BLaER1 (cell line): ENCODE results near the gene PCSK6.
A peak's percentile ranks its signal among the peaks of the same experiment; 100 is the strongest.

Source experiments
- H3K27ac ChIP-seq: shearing (Covaris generic); formaldehyde crosslinking; 2 replicates; pipeline ENCODE4 v1.8.1; 2022
- H3K27me3 ChIP-seq: shearing (Covaris generic); formaldehyde crosslinking; 2 replicates; pipeline ENCODE4 v1.8.1; 2022
- H3K36me3 ChIP-seq: shearing (Covaris generic); formaldehyde crosslinking; 2 replicates; pipeline ENCODE4 v1.8.1; 2022
- H3K4me1 ChIP-seq: shearing (Covaris generic); formaldehyde crosslinking; 2 replicates; pipeline ENCODE4 v1.8.1; 2022
- H3K4me2 ChIP-seq: shearing (Covaris generic); formaldehyde crosslinking; 2 replicates; pipeline ENCODE4 v1.8.1; 2022
- H3K4me3 ChIP-seq: shearing (Covaris generic); formaldehyde crosslinking; 2 replicates; pipeline ENCODE4 v1.8.1; 2022
- H3K9ac ChIP-seq: shearing (Covaris generic); formaldehyde crosslinking; 2 replicates; pipeline ENCODE4 v1.8.1; 2022
- H3K9me3 ChIP-seq: shearing (Covaris generic); formaldehyde crosslinking; 2 replicates; pipeline ENCODE4 v1.8.1; 2022
- H4K20me1 ChIP-seq: shearing (Covaris generic); formaldehyde crosslinking; 2 replicates; pipeline ENCODE4 v1.8.1; 2022
- Cebpa-rat ChIP-seq: shearing (Covaris generic); IDR thresholded peaks from 2 replicates; pipeline ENCODE4 v1.8.1; 2022

Gene PCSK6

DNA sequence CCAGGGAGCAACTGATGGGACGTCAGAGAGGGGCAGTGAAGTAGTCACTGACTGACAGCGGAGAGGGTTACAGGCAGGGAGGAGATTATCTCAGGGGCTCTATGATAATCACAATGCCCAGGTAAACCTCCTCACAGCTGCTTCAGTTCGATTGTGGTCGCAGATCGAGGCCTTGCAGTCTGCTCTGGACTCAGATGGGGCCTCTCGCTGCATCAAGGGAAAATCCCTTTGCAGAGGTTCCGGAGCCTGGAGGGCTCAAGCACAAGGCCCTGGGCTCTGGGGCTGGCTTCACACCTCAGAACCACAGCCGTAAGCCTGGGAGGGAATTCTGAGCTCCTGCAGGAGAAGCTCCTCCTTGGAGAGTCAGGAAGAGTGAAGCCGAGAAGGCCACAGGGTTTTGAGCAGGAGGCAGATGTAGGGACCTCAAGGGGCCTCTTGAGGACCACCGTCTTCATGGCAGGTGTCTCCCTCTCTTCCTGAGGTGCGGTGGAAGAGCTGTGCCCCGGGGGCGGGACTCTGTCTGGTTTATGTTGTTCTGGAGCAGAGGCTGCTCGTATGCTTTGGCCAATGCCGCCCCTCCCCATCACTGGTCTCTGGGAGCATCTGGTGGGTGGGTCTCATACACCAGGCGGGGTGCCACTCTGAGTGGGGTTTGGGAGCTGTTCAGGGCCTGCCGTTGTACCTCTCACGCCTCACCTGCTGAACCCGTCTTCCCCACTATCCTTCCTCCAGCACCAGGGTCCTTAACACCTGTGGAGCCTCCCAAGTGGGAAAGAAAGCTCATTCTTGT, 175.0 kb downstream of the PCSK6 start:
- TF ChIP-seq Cebpa-rat, result no peak
- no peak overlapping the region for H3K9ac ChIP-seq
- H4K20me1 ChIP-seq, result no peaks in the 10 kb centered on the region
- H3K4me2 ChIP-seq, result no peak overlapping the region
- H3K36me3 ChIP-seq, result no peaks in the 10 kb centered on the region
- no peak overlapping the region for H3K4me3 ChIP-seq
- no peaks in the 10 kb centered on the region for H3K27me3 ChIP-seq
- peaks cover 9% of the 10 kb centered on the region for H3K4me1 ChIP-seq
- no peak overlapping the region for H3K27ac ChIP-seq
- no peaks in the 10 kb centered on the region for H3K9me3 ChIP-seq

DNA sequence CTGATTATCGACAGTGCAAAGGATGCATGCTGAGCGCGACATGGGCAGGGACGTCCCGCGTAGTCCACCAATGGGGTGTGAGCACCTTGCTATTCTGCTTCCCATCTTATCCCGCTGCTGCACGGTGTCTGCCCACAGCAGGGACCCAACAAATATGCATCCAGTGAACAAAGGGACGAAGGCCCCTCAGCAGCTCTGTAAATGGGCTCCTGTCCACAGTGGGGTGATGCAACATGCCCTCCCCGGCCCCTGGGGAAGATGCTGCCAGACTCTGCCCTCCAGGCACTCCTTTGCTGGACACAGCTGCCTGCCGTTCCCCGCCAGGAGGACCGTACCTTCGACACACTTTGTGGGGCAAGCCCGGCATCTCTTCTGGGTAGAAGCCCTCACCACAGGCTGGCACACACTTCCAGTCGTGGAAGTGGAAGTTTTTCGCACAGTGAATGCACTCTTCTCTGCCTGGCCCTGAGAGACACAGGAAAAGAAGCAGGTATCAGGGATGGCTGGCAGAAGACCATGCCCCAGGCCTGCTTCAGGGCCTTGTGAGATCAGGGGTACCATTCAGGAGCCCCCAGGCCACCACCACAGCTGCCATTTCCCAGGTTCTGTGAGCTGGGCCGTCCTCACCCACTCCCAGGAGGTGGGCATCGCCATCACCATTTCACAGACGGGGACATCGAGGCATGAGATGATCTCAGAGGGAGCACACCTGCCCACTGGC, 176.3 kb downstream of the PCSK6 start:
- Histone ChIP-seq H3K9ac (no peak overlapping the region), H3K36me3 (no peaks in the 10 kb centered on the region), H4K20me1 (no peaks in the 10 kb centered on the region), H3K4me1 (peaks cover 13% of the 10 kb centered on the region), H3K4me3 (no peak overlapping the region), H3K27ac (no peak overlapping the region), H3K9me3 (no peaks in the 10 kb centered on the region), H3K27me3 (no peaks in the 10 kb centered on the region), H3K4me2 (no peak overlapping the region)
- TF ChIP-seq Cebpa-rat, result no peak

DNA sequence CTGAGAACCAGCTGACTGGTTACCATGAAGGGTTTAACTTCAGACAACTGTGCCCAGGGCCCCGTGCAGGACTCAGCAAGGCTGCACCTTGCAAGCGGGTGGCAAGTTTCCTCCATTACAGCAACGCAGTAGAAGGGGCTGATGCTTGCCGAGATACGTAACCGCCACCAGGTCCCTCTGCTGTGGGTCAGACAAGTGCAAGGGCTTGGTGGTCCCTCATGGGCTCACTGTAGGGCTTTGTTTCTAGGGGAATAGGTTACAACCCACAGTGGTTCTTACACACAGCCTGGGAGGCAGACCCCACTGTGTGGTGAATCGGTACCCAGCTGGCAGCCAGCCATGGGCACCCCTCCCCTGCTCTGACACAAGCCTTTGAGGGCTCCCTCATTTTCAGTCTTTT, 179.0 kb downstream of the PCSK6 start:
- Histone ChIP-seq H3K4me1 (peaks cover 28% of the 10 kb centered on the region), H3K9ac (no peak overlapping the region), H3K9me3 (no peaks in the 10 kb centered on the region), H3K4me3 (no peak overlapping the region), H3K36me3 (no peaks in the 10 kb centered on the region), H4K20me1 (no peaks in the 10 kb centered on the region), H3K27me3 (no peaks in the 10 kb centered on the region), H3K4me2 (no peak overlapping the region), H3K27ac (no peak overlapping the region)
- TF ChIP-seq Cebpa-rat, result no peak

DNA sequence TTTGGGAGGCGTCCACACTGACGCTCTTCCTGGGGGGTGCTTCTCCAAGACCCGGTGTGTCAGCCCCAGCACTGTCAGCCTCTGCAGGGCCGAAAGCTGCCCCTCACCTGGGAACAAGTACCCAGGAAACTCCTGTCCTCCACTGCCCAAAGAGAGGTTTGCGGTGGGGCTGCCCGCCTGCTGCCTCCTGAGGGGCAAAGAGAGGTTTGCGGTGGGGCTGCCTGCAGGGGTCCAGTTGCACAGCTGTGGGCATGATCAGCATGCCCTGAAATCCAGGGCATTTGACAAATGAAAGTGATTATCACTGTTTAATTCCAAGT, 179.4 kb downstream of the PCSK6 start:
- no peak overlapping the region for H3K4me2 ChIP-seq
- no peaks in the 10 kb centered on the region for H3K27me3 ChIP-seq
- TF ChIP-seq Cebpa-rat, result no peak
- no peak overlapping the region for H3K9ac ChIP-seq
- H3K9me3 ChIP-seq, result no peaks in the 10 kb centered on the region
- H3K36me3 ChIP-seq, result no peaks in the 10 kb centered on the region
- no peaks in the 10 kb centered on the region for H4K20me1 ChIP-seq
- no peak overlapping the region for H3K27ac ChIP-seq
- H3K4me1 ChIP-seq, result peaks cover 26% of the 10 kb centered on the region
- H3K4me3 ChIP-seq, result no peak overlapping the region

DNA sequence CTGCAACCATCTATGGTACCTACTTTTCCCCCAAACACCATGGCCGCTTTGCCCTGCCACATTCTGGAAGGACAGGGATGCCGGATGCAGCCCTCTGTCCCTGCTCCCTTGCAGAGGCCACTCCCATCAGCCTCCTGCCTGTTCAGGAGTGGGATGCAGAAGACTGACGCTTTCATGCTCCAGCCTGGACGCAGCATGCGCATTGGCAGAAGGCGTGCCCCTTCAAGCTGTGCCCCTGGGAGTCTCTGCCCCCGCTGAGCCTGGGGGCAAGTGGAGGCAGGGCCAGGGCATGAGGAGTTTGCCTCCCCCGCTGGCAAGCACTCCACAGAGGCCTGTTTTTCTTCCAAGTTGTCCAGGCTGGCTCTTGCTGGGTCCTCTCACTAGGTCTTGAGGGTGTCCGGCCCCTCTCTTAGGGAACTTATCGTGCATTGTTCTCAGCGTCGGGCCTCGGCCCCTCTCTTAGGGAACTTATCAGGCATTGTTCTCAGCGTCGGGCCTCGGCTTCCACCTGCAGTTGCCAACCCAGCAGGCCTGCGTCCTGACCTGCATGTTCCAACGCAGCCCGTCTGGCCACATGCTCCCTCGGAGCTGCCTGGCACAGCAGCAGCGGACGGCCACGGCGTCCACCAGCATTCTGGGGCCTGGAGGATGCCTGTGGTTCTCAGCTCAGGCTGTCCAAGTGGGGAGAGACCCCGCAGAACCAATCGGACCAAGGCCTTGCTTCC, 179.9 kb downstream of the PCSK6 start:
- Histone ChIP-seq H3K9ac (no peak overlapping the region), H3K4me3 (no peak overlapping the region), H3K4me2 (no peak overlapping the region), H3K27ac (no peak overlapping the region), H3K36me3 (no peaks in the 10 kb centered on the region), H3K4me1 (peaks cover 26% of the 10 kb centered on the region), H4K20me1 (no peaks in the 10 kb centered on the region), H3K27me3 (no peaks in the 10 kb centered on the region), H3K9me3 (no peaks in the 10 kb centered on the region)
- no peak for TF ChIP-seq Cebpa-rat

DNA sequence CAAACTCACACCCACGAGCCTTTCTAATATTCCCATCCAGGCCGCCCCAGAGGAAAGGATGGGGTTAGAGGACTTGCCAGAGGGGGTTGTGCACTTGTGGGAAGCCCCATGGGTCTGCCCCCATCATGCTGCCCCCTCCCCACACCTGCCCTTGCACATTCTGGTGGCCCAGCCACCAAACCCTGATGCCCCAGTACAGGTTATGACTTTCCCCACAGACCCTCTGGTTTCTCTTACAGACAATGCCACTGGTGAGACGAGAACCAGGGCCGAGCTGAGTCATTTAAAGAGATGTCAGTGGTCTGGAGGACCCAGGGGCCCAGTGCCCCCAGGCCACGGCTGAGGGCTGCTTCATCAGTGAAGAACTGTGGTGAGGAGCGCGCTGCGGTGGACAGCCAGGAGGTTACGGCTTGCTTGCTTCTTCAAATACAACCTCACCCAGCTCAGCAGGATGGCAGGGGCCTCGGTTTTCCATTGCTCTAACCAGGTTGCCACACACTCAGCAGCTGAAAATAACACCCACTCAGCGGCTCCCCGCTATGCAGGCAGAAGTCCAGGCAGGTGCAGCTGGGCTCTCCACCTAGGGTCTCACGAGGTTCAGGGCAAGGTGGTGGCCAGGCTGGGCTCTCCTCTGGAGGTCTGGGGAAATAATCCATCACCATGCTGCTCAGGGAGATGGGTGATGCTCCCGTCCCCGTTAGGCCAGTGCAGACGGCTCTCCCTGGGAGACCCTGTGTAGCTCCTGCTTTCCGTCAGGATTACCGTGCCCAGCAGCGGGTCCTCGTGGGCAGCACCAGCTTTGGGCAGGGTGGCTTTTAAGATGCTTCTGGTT, 180.7 kb downstream of the PCSK6 start:
- H4K20me1 ChIP-seq, result no peaks in the 10 kb centered on the region
- H3K27ac ChIP-seq, result no peak overlapping the region
- no peak overlapping the region for H3K9ac ChIP-seq
- no peak for TF ChIP-seq Cebpa-rat
- H3K4me1 ChIP-seq, result peaks cover 26% of the 10 kb centered on the region
- no peak overlapping the region for H3K4me3 ChIP-seq
- no peaks in the 10 kb centered on the region for H3K36me3 ChIP-seq
- H3K27me3 ChIP-seq, result no peaks in the 10 kb centered on the region
- no peaks in the 10 kb centered on the region for H3K9me3 ChIP-seq
- no peak overlapping the region for H3K4me2 ChIP-seq

DNA sequence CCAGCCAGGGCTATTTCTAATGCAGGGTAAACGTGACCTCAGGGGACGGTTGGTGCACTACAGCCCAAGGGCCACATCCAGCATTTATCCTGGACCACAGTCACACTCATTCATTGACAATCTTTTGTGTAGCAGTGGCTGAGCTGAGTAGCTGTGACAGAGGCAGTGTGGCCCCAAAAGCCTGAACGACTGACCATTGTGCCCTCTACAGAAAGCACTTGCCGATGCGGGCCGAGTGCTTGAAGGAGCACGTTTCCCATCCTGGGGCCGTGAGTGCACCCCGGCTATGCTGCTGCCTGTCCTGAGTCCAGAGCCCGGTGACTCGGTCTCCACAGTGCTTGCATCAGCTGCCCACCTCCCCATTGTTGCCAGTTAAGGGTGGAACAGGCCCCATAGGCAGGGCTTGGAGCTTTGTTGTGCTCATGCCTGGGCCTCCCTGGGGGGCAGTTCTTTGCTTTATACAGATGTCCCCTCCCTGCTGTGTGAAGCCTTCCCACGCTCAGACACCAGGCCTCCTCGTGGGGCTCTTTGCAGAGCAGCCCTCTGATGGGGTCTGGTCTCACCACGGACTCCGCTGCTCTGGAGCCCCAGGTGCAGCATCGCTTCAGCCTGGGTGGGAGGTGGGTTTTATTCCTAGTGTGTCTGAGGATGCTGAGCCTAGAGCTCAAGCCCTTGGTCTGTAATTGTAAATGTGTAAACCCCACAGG, 181.5 kb downstream of the PCSK6 start:
- Histone ChIP-seq H4K20me1 (no peaks in the 10 kb centered on the region), H3K4me2 (peak overlapping the region; percentile 37; the same call in 1 of the 2 replicates), H3K27ac (no peak overlapping the region), H3K9me3 (no peaks in the 10 kb centered on the region), H3K4me1 (peaks cover 26% of the 10 kb centered on the region), H3K9ac (no peak overlapping the region), H3K27me3 (no peaks in the 10 kb centered on the region), H3K4me3 (no peak overlapping the region), H3K36me3 (no peaks in the 10 kb centered on the region)
- no peak for TF ChIP-seq Cebpa-rat

DNA sequence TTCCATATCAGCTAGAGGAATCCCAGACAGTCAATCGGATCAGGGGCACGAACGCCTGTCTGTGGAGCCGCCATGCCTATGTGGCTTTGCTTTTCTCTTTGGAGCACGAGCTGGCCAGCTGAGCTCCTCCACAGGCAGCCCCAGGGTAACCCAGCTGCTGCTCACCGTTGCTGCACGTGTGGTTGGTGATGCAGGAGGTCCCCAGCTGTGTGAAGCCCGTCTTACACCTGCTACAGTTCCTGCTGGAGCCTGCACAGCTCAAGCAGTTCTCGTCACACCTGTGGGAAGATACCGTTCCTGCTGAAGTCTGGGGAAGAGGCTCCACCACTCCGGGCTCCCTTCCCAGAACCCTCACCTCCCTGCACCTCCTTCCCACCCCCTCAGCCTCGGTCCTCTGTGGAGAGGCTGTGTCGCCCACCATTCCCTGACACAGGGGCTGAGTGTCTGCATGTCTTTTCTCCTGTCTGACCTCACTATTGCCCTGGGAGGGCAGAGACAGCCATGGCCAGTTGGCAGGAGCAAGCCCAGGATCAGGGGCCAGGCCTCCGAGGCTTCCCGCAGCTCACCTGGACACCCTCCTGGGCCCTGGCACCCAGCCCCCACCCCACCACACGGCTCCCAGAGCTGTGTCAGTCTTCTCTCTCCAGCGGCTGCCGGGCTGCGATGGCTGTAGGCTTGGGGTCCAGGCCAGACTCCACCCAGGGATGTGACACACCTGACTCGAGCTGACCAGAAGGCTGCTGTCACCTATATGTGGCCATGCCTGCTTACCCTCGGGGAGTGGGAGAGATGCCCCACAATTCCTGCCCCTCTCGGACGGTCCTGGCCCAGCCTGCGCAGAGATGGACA, 182.2 kb downstream of the PCSK6 start:
- Histone ChIP-seq H3K27ac (no peak overlapping the region), H3K27me3 (no peaks in the 10 kb centered on the region), H3K4me1 (peaks cover 26% of the 10 kb centered on the region), H3K9me3 (no peaks in the 10 kb centered on the region), H3K36me3 (no peaks in the 10 kb centered on the region), H3K9ac (no peak overlapping the region), H4K20me1 (no peaks in the 10 kb centered on the region), H3K4me2 (peak overlapping the region; percentile 37), H3K4me3 (no peak overlapping the region)
- TF ChIP-seq Cebpa-rat, result no peak
